Measurements from ENCODE around the gene MEST. TPM values are rescaled to one million over a fixed set of nuclear protein-coding genes. Genes with fewer than 3 reads are reported as not detected.

MEST gene
- total RNA-seq, 6 donors from 2014 or later: 13.9 to 52.5 (median 17.8) TPM

DNA sequence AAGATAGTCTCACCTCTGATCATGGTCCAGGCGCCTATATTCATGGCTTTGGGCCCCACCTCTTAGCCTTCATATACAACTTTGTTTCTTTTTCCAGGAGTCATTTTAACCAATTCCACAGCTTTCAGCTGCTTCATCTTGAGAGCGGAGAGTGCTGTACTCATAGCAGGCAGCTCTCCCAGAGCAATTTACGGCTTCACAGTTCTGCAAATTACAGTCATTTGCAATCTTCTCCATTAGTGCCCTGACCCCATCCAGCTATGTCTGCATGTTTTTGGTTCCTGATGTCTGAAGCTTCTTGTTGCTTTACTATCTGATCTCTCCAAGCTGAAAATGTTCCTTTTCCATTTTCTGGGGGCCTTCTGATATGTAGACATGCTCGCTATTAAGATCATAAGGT, 18.0 kb upstream of the MEST start:
- Histone ChIP-seq H3K4me1 (no peaks in the 10 kb centered on the region), H3K27me3 (no peaks in the 10 kb centered on the region), H3K9me3 (peaks cover 0 to 6% (median 1%) of the 10 kb centered on the region in 4 donors), H3K4me3 (no peak overlapping the region), H3K36me3 (no peaks in the 10 kb centered on the region), H3K27ac (no peak overlapping the region)
- no peak for DNase-seq
- TF ChIP-seq POLR2AphosphoS5 (IDR thresholded peaks at IDR 0.05) (no peak), EP300 (IDR thresholded peaks at IDR 0.05) (no peak), POLR2A (IDR thresholded peaks at IDR 0.05) (no peak)
- TF ChIP-seq, protein P1, sequence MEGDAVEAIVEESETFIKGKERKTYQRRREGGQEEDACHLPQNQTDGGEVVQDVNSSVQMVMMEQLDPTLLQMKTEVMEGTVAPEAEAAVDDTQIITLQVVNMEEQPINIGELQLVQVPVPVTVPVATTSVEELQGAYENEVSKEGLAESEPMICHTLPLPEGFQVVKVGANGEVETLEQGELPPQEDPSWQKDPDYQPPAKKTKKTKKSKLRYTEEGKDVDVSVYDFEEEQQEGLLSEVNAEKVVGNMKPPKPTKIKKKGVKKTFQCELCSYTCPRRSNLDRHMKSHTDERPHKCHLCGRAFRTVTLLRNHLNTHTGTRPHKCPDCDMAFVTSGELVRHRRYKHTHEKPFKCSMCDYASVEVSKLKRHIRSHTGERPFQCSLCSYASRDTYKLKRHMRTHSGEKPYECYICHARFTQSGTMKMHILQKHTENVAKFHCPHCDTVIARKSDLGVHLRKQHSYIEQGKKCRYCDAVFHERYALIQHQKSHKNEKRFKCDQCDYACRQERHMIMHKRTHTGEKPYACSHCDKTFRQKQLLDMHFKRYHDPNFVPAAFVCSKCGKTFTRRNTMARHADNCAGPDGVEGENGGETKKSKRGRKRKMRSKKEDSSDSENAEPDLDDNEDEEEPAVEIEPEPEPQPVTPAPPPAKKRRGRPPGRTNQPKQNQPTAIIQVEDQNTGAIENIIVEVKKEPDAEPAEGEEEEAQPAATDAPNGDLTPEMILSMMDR (IDR thresholded peaks at IDR 0.05): no peak
- WGBS, 2 donors: 69 to 78% methylated on average over 4 of the region's 4 CpGs
- no peak for ATAC-seq (ENCODE audit: low FRiP score in 2 of 2)

DNA sequence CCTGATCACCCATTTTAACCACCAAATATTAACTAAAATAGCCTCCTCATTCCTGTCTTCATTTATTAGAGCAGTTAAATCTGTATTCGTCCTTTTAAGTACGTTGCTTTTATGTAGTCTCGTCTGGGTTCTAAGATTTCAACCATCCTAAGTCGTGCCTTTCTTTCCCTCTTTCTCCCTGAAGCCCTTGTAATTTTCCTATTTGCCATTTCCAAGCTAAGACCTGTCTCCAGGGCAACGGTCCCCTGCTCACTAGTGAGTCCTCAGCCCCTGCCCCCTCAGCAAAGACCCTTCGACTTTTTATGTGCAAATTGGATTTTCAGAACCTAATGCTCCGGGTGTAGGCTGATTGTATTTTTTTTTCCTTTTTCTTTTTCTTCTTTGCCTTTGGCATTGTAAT, 16.1 kb upstream of the MEST start:
- 68% methylated on average over 7 of the region's 7 CpGs for WGBS, 2 donors
- no peaks in the 10 kb centered on the region for H3K36me3 ChIP-seq
- H3K27me3 ChIP-seq: no peaks in the 10 kb centered on the region
- no peak overlapping the region for H3K27ac ChIP-seq
- H3K4me3 ChIP-seq: no peak overlapping the region
- TF ChIP-seq EP300 (IDR thresholded peaks at IDR 0.05): no peak
- TF ChIP-seq POLR2A (IDR thresholded peaks at IDR 0.05): no peak
- TF ChIP-seq, protein P1 (IDR thresholded peaks at IDR 0.05): no peak
- no peak for TF ChIP-seq POLR2AphosphoS5 (IDR thresholded peaks at IDR 0.05)
- H3K9me3 ChIP-seq: peaks cover 0 to 6% (median 1%) of the 10 kb centered on the region in 4 donors
- DNase-seq (no peak), ATAC-seq (ENCODE audit: low FRiP score in 2 of 2) (no peak)
- H3K4me1 ChIP-seq: no peaks in the 10 kb centered on the region

DNA sequence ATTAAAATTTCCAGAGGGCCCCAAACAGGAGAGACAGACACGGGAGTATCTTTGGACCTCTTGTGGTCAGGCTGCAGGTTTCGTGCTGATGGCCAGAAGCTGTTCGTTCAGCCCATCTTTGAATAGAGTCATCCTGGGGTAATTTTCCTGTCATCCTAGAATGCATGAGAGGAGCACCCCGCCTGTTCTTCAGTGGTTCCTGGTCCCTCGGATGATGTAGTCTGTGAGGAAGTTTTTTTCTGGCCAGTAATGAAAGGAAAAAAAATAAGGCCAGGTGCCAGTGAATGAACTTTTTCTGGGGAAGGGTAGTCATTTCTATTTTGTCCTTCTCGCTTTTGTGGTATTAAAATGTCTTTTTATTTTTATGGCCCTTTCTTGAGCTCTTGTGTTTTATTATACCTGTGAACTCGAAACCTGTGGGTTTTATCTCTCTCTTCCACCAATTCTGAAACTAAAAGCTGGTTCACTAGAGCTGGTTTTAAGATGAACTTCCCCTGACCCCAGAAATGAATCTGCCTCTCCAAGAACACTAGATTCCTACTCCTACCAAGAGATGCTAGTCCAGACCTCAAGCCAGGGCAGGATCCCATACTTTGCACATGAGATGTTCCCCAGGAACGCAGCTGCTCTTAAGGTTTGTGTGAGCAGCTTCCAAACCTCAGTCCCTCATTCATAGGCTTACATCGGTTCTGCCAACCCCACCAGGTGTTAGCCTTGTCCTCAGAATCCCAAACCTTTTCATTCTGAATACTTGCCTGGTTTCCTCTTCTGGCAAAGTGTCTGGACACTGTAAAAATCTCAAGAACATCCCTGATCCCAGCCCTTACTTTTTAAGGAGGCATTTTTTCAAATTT, 15.4 kb upstream of the MEST start:
- Histone ChIP-seq H3K27ac (no peak overlapping the region), H3K4me1 (no peaks in the 10 kb centered on the region), H3K9me3 (peaks cover 0 to 6% (median 1%) of the 10 kb centered on the region in 4 donors), H3K36me3 (no peaks in the 10 kb centered on the region), H3K27me3 (no peaks in the 10 kb centered on the region), H3K4me3 (no peak overlapping the region)
- no peak for TF ChIP-seq POLR2AphosphoS5 (IDR thresholded peaks at IDR 0.05)
- TF ChIP-seq EP300 (IDR thresholded peaks at IDR 0.05): no peak
- TF ChIP-seq, protein P1 (IDR thresholded peaks at IDR 0.05): no peak
- no peak for TF ChIP-seq POLR2A (IDR thresholded peaks at IDR 0.05)
- WGBS, 2 donors: 75 to 77% methylated on average over 9 of the region's 9 CpGs
- DNase-seq: no peak
- peak in 1 of 2 donors; percentile 35 for ATAC-seq (ENCODE audit: low FRiP score in 2 of 2)

DNA sequence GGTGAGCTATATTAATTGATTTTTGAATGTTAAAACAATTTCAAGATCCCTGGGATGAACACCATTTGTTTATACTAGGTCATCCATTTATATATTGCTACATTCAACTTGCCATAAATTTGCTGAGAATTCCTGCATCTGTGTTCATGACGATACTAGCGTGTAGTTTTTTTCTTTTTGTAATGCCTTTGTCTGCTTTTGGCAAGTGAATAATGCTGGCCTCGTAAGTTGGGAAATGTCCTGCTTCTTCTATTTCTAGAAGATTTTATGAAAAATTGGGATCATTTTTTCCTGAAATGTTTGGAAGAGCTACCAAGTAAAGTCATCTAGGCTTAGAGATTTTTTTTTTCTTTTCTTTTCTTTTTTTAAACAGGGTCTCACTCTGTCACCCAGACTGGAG, 12.9 kb upstream of the MEST start:
- no peak overlapping the region for H3K27ac ChIP-seq
- no peaks in the 10 kb centered on the region for H3K4me1 ChIP-seq
- no peak for TF ChIP-seq EP300 (IDR thresholded peaks at IDR 0.05)
- peaks cover 0 to 6% (median 1%) of the 10 kb centered on the region in 4 donors for H3K9me3 ChIP-seq
- ATAC-seq (ENCODE audit: low FRiP score in 2 of 2) (no peak), DNase-seq (no peak)
- H3K27me3 ChIP-seq: no peaks in the 10 kb centered on the region
- no peak overlapping the region for H3K4me3 ChIP-seq
- H3K36me3 ChIP-seq: no peaks in the 10 kb centered on the region
- WGBS, 2 donors: 83 to 86% methylated on average over 3 of the region's 3 CpGs

DNA sequence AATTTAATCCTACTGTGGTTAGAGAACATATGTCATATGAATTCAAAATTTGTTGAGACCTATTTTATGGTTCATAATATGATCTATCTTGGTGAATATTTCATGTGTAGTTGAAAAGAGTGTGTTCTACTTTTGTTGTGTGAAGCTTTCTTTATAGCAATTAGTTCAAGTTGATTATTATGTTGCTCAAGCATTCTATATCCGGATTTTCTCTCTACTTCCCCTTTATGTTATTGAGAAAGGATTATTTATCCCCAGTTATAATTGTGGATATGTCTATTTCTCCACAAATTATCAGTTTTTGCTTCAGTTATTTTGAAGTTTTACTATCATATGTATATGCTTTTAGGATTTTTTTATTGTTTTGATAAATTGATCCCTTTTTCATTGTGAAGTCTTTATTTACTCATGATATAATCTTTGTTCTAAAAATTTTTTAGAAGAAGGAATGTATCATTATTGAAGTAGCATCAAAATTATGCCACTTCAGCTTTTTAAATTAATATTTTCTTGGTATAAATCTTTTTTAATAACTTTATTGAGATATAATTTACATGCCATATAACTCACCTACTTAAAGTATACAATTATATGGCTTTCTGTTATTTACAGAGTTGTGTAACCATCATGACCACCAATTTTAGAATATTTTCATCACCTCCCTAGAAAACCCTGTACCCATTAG, 12.0 kb upstream of the MEST start:
- Histone ChIP-seq H3K27me3 (no peaks in the 10 kb centered on the region), H3K27ac (no peak overlapping the region), H3K4me3 (no peak overlapping the region), H3K9me3 (peaks cover 0 to 6% (median 1%) of the 10 kb centered on the region in 4 donors), H3K4me1 (no peaks in the 10 kb centered on the region), H3K36me3 (no peaks in the 10 kb centered on the region)
- TF ChIP-seq, protein P1 (IDR thresholded peaks at IDR 0.05): no peak
- TF ChIP-seq POLR2AphosphoS5 (IDR thresholded peaks at IDR 0.05): no peak
- TF ChIP-seq POLR2A (IDR thresholded peaks at IDR 0.05): no peak
- no peak for TF ChIP-seq EP300 (IDR thresholded peaks at IDR 0.05)
- WGBS, 2 donors: 41 to 75% methylated on average over 1 of the region's 1 CpG
- no peak for ATAC-seq (ENCODE audit: low FRiP score in 2 of 2)
- DNase-seq: no peak
